SW480 (cell line): ENCODE measurements around the gene IL13RA1.
"Not testable (repeated sequence)": the region's sequence is repeated elsewhere in the genome, so short reads cannot be mapped to it uniquely, and the experiment has no call there.

Experiments used
- DNase-seq: peaks from one replicate; pipeline ENCODE4 v3.0.0-alpha.2; 2016; ENCODE audit warnings: low spot score

The IL13RA1 gene

DNA sequence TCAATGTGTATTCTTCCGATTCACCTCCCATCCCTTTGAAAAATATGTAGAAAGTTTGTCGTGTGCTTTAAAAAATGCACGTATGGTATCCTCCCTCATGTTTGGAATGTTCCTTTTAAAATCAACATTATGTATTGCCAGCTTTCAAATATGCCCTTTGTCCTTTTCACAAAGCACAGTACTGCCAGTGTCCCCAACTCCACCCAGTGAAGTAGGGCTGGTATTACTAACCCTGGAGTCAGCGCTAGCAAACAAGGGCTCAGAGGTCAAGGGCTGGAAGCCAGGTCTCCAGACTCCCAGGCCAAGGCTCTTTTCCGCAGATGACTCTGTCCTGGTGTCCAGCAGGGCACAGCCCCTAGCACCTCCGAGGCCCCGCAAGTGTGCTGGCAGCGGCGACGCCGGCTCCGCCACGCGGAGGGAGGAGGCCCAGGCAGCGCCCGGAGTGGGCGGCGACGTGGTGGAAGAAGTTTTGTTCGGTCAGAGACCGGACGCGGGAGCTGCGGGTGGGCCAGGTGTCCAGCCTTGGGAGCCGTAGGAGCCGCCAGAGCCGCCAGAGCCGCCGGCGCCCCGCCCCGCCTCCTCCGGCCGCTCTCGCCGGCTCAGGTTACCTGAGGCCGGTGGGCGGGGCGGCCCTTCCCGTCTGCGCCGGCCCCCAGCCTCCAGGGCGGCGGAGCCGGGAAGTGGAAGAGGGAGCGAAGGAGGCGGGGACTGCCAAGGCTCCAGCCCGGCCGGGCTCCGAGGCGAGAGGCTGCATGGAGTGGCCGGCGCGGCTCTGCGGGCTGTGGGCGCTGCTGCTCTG, at the start of gene IL13RA1:
Gene IL13RA1 (plus strand): TSS at position 720 of the 799 bp plus-strand sequence. CDS start 33 bp downstream, at position 753.
- DNase-seq, result peak; percentile 85

DNA sequence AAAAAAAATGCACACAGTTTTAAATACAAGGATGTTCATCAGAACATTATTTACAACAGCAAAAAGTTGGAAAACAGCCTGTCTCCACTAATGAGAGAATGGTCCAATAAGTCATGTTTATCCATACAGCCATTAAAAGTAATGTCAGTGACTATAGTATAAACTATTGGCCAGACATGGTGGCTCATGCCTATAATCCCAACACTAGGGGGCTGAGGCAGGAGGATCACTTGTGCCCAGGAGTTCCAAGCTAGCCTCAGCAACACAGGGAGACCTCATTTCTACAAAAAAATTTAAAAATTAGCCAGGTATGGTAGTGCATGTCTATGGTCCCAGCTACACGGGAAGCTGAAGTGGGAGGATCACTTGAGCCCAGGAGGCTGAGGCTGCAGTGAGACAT, 48.1 kb upstream of the IL13RA1 start:
- no peak for DNase-seq

DNA sequence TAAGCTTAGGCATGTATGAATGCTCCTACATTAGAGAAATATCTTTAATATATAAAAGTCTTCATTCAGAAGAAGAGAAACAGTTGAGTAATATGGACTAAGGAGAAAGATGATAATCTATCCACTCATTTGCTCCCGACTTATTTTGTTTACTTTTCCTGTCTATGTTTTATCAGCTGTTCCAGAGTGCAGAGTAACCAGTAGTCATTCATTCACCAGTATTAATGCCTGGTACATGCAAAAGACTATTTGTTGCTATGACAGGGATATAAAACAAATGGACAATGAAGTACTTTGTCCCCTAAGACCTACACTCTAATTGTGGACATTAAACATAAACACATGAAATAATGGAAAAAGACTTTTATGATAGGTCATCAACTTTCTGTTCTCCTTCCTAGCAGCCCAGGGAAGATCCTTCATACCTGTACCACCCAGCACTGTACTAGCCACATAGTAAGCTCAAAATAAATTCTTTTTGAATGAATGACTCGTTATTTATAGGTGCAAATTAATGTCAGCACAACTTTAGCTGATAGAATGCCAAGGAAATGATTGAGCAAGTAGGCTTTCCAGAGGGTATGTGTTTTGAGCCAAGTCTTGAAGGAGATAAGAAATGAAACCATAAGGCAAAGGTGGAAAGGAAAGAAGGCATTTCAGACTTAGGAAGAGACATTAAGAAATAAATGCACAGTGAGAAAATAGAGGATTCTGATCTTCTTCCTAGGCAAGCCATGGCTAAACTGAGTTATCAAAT, 45.0 kb upstream of the IL13RA1 start:
- DNase-seq, result no peak

DNA sequence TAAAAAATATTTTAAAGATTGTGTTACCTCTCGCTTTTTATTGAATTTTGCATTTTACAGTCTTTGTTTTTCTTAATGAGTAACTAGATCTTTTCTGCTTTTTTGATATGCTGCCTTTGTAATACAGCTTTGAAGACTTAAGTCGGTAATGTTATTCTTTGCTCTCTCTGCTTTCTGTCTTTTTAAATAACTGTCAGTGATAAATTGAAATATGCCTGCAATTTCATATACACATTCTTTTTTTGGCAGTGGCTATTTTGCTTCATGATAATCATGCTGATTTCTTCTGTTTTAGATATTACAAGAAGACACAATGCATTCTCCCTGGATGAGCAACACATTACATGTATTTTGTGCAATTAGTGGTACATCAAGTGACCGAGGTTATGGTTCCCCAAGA, 42.0 kb upstream of the IL13RA1 start:
- DNase-seq, result no peak

DNA sequence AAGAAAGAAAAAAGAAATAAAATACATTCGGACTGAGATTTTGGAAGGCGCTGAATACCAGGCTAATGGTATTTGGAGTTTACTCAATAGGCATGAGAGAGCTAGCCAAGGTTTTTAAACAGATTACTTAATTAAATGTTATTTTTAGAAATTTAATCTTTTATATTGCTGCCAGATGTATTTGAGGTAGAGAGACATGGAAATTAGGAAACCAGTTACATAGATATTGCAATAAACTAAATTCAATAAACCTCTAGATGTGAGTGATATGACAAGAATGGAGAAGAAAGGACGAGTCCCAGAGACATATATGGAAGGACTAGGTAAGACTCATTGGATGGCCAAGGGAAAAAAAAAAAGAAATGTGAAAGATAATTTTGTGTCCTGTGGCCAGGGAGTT, 38.5 kb upstream of the IL13RA1 start:
- no peak for DNase-seq

DNA sequence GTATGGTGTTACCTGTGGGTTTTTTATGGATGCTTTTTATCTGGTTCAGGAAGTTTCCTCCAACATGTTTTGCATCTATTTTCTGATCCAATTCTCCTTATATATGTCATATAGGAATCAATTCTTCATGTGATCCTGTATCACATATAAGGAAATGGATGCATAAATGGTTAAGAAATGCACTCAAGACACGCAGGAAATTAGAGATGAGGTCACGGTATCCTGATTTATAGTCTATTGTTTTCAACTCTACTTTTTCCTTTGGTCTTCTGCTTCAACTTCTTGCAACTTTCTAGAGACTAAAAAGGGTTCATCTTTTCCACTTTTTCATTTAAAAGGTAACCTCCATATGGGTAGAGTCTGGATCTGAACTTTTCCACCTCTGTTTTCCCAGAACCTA, 33.6 kb upstream of the IL13RA1 start:
- no peak for DNase-seq

DNA sequence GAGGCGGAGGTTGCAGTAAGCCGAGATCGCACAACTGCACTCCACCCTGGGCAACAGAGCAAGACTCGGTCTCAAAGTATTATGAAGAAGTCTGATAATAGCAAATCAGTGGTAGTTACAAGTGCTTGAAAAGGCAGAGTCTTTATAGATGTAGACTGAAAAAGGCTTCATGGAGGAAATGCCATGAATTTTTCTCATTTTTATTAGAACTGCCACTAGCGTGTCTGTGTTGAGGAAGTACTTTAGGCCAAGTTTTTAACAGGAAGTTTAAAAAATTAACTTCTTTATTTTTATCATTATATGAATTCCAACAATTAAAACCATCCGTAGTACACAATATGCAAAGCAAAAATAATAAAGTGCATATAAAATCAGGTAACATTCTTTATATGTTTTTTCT, 32.8 kb upstream of the IL13RA1 start:
- no peak for DNase-seq

DNA sequence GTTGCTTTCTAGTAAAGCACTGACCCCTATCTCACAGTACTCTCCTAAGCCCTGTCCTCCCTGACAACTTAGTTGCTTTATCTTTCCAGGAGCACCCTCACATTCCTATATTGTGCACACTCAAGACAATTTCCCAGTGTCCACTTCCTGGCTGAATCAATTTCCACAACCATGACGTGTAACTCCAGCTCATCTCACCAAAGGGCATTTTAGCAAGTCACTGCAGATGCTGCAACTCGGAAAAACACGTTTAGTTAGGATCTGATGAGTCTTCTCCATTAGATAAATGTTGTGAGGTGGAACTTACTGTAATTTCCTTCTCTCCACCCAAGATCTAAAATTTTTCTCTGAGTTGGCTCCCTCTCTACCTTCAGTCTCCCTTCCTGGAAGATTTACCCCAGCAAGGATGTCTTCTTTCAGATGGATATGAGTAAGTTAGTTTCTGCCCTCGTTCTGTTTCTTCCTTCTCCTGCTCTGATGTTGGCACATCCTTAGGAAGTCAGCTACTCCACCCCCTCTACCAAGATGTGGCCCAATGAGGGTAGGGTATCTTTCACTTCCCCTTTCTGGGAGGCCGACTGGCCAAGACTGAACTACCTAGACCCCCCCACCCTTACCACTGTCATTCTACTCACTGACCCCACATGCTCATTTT, 28.8 kb upstream of the IL13RA1 start:
- no peak for DNase-seq

DNA sequence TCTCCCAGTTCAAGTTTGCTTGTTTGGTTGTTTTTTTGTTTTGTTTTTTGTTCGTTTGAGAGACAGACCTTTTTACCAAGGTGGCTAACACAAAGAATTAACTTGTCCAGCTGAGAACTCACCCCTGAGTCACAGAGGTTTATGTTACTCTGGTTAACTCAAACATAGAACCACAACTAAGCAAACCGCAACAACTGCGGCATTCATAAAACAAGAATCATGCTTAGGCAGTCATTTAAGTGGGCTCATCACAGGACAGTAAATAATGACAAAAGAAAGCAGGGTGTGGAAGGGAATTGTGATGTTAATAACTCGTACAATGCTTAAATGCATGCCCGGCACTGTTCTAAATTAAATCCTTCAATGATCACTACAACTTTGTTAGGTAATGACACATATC, 24.7 kb upstream of the IL13RA1 start:
- DNase-seq, result peak; percentile 96

DNA sequence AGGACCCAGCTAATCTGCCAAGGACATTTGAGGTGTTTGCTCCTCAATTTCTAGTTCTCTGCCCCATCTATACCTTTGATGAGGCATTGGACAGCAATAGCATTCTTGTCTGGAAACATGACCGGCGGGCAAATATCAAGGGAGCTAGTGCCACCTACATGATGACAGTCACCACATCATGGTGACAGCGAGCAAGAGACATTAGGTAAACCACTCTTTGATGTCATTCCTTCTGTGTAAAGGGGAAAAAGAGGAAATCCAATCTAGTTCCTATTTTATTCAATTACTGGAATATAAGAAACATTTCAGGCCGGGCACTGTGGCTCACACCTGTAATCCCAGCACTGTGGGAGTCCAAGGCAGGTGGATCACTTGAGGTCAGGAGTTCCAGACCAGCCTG, 20.7 kb upstream of the IL13RA1 start:
- no peak for DNase-seq

DNA sequence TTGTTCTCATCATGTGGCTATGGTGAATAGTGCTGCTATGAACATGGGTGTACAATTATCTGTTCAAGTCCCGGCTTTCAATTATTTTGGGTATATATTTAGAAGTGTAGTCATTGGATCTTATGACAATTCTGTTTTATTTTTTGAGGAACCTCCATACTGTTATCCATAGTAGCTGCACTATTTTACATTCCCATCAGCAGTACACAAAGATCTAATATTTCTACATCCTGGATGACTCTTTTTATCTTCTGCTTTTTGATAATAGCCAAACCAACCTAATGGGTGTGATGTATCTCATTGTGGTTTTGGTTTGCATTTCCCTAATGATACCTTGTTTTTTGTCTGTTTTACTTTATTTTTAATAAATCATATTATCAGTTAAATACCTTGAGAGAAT, 12.9 kb upstream of the IL13RA1 start:
- DNase-seq, result no peak

DNA sequence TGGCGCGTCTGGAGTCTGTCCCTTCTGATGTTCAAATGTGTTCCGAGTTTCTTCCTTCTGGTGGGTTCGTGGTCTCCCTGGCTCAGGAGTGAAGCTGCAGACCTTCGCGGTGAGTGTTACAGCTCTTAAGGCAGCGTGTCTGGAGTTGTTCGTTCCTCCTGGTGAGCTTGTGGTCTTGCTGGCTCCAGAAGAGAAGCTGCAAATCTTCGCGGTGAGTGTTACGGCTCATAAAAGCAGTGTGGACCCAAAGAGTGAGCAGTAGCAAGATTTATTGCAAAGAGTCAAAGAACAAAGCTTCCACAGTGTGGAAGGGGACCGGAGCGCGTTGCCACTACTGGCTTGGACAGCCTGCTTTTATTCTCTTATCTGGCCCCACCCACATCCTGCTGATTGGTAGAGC, 11.5 kb upstream of the IL13RA1 start:
- not testable (repeated sequence) for DNase-seq

DNA sequence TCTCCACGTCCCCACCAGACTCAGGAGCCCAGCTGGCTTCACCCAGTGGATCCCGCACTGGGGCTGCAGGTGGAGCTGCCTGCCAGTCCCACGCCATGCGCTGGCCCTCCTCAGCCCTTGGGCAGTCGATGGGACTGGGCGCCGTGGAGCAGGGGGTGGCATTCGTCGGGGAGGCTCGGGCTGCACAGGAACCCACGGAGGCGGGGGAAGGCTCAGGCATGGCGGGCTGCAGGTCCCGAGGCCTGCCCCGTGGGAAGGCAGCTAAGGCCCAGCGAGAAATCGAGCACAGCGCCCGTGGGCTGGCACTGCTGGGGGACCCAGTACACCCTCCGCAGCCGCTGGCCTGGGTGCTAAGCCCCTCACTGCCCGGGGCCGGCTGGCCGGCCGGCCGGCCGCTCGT, 10.6 kb upstream of the IL13RA1 start:
- DNase-seq, result not testable (repeated sequence)

DNA sequence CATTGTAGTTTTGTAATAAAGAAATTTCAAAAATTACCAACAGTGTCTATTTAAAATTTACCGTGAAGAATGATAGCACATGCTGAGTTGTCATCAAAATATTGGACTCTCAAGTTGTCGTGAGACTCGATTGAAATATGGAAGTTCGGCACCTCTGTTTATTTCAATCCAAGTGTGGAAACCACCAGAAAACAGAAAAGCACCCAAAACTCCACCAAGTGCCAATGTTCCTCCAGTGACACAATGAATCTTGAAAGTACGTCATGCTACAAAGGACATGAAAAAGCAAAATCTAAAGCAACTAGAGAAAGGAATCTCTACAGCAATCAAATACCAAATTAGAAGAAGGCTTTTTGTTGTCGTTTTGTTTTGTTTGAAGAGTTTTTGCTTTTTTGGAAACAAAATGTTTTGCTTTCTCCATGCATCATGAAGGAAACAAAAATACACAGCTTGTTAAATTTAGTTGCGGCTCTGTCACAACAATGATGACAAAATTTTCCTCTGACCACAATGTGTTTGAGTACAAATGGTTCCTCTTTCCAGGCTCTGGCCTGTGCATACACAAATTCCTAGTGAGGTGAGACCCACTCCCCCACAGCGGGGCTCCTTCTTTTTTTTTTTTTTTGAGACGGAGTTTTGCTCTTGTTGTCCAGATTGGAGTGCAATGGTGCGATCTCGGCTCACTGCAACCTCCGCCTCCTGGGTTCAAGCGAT, 9.6 kb upstream of the IL13RA1 start:
- no peak for DNase-seq

DNA sequence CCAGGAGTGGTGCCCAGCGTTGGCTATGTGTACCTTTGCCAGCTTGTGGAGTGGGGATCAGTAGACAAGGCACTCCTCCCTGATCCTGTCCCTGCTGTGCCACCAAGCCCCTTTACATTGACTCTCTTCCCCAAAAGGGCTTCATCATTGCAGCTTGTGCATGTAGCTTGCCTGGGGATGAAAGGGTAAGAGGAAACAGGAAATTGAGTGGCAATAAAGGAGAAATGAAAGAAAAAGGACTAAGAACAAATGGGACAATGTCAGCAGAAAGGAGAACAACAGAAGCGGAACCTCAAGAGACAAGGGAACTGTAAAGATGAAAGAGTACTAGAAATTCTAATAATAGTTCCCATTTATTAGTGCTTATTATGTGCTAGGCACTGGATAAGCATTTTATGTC, 8.7 kb upstream of the IL13RA1 start:
- no peak for DNase-seq

DNA sequence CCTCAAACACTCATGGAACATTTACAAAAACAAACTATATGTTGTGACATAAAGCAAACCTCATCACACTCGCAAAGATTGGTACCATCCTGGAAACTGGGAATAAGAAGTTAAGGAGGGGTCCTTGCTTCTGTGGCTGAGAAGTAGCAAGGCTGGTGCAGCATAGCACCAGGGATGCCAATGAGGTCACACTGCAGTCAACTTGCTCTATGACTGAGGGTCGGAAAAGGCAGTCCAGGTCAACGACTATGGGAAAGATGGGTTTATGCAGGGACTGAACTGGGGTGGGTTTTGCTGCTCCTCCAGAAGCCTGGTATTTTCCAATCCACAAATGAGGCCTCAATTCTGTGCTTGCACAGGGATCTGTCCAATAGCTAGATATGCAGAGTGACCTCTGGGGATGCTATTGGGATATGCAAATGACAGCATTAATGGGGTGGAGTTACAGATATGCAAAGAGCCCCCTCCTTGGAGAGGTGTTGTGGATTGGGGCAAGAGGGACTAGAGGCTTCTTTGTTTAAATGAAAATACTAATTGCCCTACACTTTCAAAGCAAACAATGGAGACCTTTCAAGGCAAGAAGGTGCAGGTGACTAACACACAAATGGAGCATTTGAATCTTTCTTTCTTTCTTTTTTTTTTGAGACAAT, 7.2 kb upstream of the IL13RA1 start:
- DNase-seq, result no peak

DNA sequence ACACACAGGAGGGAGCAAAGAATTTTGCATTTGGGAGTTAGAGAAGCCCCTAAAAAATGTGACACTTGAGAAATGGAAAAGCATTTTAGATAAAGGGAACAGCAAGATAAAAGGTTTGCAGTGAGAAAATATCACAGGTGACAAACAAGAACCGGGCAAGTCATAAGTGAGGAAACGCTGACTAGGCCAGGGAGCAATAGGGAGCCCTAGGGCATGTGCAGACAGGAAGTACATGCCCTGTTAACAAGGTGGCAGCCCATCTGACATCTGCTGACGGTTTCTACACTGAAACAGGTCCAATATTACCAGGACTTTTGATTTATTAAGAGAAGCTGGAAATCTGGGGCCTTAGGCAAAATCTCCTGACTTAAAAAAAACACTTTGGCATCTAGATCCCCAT, 4.0 kb upstream of the IL13RA1 start:
- no peak for DNase-seq

DNA sequence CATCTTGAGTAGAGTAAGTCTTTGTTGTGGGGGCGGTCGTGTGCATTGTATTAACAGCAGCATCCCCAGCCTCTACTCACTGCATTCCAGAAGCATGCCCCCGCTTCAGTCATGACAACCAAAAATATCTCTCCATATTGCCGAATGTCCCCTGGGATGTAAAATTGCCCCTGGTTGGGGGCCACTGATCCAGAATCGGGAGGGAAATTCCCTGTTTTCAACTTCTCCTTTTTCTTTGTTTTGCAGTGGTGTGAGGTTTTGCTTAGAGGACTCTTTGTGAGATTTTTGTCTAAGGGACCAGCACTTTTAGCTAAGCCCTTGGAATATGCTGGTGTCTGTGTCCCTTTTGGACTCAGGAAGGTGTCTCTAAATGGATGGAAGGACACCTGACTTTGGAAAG, 3.0 kb upstream of the IL13RA1 start:
- no peak for DNase-seq

DNA sequence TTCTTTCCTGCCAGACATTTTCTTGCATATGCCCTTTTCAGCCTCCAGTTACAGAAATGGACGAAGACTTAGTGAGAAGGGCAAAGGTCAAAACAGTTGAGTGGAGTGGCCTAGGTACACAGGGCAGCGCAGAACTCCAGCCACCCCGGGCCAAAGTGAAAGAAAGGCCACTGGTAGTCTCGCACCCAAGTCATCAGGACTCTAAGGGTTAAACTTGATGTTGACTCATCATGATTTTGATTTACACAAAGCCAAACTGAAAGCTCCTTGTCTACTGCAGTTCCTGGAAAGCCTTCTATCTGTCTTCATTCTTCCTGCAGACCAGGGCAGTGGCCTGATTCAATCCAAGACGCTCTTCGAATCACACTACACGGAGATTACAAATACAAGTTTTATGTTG, 2.6 kb upstream of the IL13RA1 start:
- DNase-seq, result no peak

DNA sequence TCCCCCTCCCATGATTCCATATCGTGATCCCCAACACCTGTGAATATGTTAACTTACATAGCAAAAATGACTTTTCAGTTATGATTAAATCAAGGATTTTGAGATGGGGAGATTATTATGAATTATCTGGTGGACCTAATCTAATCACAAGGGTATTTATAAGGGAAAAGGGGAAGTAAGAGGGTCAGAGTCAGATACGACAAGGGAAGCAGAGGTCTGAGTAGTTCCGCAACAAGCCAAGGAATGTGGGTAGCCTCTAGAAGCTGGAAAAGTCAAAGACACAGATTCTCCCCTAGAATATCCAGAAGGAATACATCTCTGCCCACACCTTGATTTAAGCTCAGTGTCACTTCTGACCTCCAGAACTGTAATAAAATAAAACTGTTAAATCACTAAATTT, 1.0 kb upstream of the IL13RA1 start:
- DNase-seq, result no peak

DNA sequence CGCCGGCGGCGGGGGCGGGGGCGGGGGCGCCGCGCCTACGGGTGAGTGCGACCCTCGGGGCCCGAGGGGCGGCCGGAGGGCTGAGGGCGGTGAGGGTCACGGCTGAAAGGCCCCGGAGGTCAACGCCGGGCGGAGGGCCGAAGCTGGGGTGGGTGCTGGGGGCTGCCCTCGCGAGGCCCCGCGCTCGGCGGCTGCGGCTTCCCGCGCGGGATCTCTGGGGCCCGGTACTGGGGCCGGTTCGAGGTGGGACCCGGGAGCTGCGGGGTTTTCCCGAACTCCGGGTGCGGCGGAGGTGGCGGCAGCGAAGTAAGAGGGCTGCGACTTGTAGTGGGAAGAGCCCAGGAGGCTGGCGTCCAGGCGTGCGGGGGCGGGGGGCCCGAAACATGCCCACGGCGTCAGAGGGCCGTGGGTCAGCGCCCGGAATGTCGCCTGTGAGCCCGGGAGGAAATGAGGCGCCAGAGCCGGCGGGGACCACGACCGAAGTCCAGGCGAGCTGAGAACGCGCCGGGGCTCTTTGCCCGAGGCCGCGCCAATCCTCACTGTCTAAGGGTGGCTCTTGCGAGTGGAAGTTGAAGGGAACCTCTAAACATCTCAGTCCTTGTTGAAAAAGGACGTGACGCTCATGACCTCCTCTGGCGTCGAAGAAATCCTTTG, 407 bp downstream of the IL13RA1 start:
- peak; percentile 33 for DNase-seq
